GM21737 (cell line): ENCODE results near the gene SP2.

Experiments used
- ATAC-seq: cut with Tn5 transposase; IDR thresholded peaks from one replicate; pipeline ENCODE4 v1.9.1; 2021; ENCODE audit warnings: mild to moderate bottlenecking, moderate library complexity; ENCODE audit not compliant: unreplicated experiment

SP2 gene

GRCh38 chr17:47895856-47896671 lies at the start of gene SP2:
Gene SP2, plus strand, starts transcription at chr17:47896236. Its CDS starts 51 bp downstream, at chr17:47896287.
- ATAC-seq: peak; percentile 83

DNA sequence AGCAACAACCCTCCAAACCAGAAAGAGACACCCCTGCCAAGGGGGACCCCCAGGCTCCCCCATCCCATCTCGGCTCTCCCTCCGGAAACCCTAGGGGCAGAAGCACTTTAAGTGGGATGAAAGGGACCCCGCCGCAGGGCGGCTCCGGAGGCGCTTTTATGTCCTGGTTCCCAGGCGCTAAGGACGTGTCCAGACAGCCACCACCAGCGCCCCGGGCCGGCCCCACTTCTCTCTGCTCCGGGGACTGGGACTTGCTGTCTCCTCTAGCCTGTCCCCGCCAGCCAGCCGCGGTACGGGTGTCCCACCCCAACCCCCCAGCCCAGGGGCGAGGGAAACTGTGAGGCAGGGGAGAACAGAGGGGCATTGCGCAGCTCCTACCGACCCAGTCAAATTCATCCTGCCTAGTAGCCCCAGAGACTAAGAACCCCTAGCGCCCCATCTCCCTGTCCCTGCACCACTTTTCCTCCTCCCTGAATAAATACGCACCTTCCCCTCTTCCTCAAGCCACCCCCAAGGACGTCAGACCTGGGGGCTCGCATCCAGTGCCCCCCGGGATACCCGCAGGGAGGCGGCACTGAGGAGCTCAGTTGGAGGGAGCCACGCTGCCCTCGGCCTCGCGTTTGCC lies 49.2 kb upstream of the SP2 start:
- ATAC-seq: no peak

- no peak for ATAC-seq
Observed at GRCh38 chr17:47847341-47848197, 48.5 kb upstream of the SP2 start.

GRCh38 chr17:47848198-47848513 lies 47.9 kb upstream of the SP2 start:
- ATAC-seq: no peak

- ATAC-seq: no peak
Observed at GRCh38 chr17:47850373-47850691, 45.7 kb upstream of the SP2 start.

- ATAC-seq: no peak
Observed at GRCh38 chr17:47850692-47851573, 45.1 kb upstream of the SP2 start, which contains the start of gene SP6. Gene SP6, minus strand, starts transcription at chr17:47851163. Its CDS starts 2,734 bp downstream, at chr17:47848429.

- ATAC-seq: no peak
Observed at GRCh38 chr17:47851764-47852112, 44.3 kb upstream of the SP2 start.

GRCh38 chr17:47852113-47852949 lies 43.7 kb upstream of the SP2 start:
- ATAC-seq: no peak

GRCh38 chr17:47853616-47854015 lies 42.4 kb upstream of the SP2 start:
- ATAC-seq: no peak

DNA sequence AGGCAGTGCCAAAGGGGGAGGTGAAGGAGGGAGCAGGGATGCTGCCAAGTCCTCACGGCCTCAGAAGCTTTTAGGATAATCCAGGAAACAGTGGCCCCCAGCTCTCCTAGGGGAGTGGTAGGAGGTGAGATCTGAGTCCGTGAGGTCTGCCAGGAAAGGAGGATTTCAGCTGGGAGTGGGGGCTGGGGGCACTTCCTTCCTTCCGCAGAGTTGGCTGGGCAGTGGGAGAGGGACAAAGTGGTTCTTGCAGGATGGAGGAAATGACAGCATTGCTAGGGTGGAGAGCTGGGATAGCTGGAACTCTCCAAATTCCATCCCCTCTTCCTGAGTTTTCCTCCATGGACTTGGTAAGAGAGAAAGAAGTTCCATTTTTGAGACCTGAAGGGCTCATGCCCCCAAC lies 40.3 kb upstream of the SP2 start:
- ATAC-seq: no peak

- ATAC-seq: no peak
Observed at GRCh38 chr17:47856830-47857229, 39.2 kb upstream of the SP2 start.

GRCh38 chr17:47857551-47858455 lies 38.2 kb upstream of the SP2 start:
- ATAC-seq: no peak

GRCh38 chr17:47860386-47860785 lies 35.6 kb upstream of the SP2 start:
- ATAC-seq: no peak

- ATAC-seq: no peak
Observed at GRCh38 chr17:47862621-47863440, 33.2 kb upstream of the SP2 start.

DNA sequence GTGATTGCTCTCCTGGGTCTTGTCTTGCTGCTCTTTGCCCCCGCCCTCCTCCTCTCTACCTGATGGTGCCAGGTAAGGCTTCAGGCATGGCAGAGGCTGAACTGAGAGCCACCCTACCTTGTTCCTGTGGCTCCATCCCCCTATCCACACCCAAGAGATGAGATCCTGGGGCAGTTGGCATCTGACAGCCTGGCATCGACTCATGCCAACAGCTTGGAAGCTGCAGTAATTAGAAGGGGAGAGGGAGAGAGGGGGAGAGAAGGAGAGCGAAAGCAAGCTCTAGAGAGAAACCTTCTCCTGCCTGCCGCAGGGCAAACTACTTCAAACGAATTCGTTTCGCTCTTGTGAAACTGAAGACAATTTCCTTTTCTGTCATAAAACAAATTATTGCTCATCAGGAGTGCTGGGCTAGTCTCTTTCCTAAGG lies 31.2 kb upstream of the SP2 start:
- ATAC-seq: no peak

DNA sequence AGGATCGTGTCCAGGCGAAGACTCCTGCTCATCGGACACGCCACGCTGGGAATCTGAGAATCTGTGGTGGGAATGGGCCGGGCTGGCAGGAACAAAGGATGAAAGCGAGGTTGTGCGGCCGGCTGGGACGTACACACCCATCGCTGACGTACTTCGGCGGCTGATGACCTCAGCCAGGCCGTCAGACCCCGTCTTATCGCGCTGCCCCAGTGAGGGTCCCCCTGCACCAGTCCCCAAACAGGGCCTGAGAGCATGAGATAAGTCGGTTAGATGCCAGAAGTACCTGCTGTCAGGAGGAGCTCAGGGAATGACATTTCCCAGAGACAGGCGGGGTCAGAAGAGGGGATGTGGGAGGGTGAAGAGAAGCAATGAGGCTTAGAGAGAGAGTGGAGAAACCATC lies 29.1 kb upstream of the SP2 start:
- no peak for ATAC-seq

DNA sequence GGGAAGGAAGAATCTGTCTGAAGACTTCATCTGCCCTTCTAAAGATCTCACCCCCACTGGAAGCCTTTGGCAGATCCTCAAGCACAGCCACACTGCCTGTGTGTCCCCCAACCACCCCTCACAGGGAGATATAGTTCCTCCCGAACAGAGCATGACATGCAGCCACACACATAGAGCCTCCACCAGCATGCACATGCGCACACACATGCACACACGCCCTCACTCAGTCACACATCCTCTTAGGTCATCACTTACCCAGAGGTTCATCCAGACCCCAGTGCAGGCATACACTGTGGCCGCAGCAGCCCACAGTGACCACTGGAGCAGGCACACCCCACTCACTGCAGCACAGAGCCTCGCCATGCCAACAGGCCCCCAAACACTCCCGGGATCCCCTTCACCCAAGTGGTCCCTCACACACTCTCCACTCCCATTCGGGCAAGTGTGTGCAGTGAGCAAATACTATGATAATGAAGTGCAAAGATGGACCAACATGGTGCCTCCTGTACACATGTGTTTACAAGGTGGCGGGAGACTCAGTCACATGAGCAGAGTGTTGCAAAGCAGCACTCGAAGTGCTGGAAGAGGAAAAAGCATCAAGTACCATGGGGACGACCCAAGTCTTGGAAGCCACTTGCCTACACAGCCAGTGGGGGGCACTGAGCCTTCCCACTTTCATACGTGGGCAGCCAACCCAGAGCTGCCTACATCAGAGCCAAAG lies 28.1 kb upstream of the SP2 start:
- no peak for ATAC-seq
